Measurements from ENCODE around the gene PTPRH.

The PTPRH gene

DNA sequence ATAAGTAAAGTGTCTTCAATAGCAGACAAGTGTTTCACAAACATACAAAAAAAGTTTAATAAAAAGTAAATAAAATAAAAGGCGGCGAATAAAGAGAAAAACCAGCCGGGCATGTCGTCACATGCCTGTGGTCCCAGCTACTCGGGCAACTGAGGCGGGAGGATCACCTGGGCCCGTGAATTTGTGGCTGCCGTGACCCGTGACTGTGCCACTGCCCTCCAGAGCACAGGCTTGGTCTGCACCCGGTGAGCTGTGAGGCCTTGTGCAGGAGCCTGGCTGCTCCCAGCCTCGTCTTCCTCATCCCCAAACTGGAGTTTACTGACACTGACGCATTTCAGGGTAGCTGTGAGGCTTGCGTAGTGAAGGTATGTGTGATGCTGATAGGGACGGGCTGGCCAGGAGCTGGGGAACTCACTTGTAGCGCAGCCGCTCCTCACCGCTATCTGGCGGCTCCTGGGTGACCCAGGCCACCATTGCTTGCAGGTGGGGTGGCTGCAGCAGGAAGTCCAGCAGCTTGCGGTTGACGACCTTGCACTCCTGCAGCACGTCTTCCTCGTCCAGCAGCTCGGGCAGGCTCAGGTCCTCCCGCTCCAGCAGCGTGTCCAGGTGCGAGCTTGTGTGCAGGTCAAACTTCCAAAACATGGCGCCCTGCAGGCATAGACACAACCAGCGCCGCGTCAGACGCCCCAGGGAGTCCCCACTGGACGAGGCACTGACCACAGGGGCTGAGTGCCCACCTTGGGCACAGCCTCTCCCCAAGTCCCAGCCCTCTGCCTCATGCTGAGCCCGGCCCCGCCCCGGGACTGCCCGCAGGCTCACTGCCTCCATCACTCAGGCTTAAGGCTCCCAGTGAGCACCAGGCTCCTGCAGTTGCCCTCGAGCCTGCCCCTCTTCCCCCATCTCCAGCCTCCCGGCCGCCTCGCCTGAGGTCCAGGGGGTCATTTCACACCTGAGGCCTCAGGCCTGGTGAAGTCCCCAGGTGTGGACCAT is 37.5 kb upstream of the PTPRH start:
- Mint-ChIP-seq H3K4me3 (no peak overlapping the region), H3K4me1 (peaks cover 33% of the 10 kb centered on the region), H3K27ac (no peak overlapping the region), H3K9me3 (no peaks in the 10 kb centered on the region), H3K27me3 (ENCODE audit: low read depth, poor library complexity) (no peaks in the 10 kb centered on the region), H3K36me3 (ENCODE audit: low read depth) (peaks cover 15% of the 10 kb centered on the region)
- TF ChIP-seq, protein P1, sequence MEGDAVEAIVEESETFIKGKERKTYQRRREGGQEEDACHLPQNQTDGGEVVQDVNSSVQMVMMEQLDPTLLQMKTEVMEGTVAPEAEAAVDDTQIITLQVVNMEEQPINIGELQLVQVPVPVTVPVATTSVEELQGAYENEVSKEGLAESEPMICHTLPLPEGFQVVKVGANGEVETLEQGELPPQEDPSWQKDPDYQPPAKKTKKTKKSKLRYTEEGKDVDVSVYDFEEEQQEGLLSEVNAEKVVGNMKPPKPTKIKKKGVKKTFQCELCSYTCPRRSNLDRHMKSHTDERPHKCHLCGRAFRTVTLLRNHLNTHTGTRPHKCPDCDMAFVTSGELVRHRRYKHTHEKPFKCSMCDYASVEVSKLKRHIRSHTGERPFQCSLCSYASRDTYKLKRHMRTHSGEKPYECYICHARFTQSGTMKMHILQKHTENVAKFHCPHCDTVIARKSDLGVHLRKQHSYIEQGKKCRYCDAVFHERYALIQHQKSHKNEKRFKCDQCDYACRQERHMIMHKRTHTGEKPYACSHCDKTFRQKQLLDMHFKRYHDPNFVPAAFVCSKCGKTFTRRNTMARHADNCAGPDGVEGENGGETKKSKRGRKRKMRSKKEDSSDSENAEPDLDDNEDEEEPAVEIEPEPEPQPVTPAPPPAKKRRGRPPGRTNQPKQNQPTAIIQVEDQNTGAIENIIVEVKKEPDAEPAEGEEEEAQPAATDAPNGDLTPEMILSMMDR (IDR thresholded peaks at IDR 0.05): no peak
- DNase-seq: no peak

DNA sequence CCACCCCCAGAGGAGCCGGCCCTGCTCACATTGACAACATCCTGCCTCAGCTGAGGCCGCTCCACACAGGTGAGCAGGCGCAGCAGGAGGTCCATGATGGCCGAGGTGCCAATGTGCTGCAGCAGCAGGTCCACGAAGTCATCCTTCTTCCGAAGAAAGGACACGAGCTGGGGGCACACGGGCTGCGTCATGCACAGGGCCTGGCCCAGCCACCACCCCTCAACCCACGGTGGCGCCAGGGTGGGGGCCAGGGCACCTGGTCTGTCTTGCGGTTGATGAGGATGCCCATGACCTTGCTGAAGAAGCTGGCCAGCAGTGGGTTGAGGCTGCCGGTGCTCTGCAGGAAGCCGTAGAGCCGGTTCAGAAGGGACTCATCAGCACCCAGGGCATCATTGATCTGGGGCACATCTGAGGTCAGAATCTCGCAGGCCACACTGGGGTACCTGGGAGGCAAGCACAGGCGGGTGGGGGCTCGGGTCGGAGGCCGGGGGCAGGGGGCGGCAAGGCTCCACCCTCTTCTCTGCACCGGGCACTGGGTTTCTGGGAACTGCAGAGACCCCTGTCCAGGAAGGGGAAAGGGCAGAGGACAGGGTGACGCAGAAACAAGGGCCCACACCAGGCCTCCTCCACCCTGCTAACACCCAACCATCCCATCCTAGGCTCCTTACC is 36.1 kb upstream of the PTPRH start:
- Mint-ChIP-seq H3K36me3 (ENCODE audit: low read depth) (peaks cover 20% of the 10 kb centered on the region), H3K27ac (no peak overlapping the region), H3K27me3 (ENCODE audit: low read depth, poor library complexity) (no peaks in the 10 kb centered on the region), H3K9me3 (no peaks in the 10 kb centered on the region), H3K4me3 (no peak overlapping the region), H3K4me1 (peaks cover 19% of the 10 kb centered on the region)
- TF ChIP-seq, protein P1 (IDR thresholded peaks at IDR 0.05): no peak
- no peak for DNase-seq

DNA sequence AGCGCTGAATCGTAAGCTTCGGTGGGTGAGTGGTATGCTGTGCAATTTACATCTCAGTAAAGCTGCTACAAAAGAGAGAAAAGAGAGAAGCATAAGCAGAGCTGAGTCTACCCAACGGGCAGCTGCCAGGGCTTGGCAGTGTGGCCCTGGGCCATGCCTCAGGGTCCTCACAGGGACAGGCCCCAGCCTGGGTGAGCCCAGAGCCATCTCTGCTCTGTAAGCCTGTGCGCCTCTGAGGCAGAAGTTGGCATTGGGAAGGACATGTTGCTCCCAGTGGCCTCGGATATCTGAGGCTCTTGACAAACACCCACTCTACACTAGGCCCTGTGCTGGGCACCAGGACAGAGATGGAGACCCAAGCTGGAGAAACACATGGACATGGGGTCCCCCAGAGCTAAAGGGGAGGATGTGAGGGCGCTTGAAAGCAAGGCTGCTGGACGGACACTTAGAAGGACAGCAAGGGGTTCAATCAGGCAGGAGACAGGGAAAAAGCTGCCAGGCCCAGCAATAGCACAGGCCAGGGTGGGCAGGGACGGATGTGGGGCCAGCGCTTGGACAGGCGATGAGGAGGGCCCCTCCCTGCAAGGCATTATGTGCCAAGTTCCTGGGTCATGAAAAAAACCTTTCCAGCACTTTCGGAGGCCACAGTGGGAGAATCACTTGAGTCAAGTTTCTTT is 34.8 kb upstream of the PTPRH start:
- no peaks in the 10 kb centered on the region for H3K9me3 Mint-ChIP-seq
- TF ChIP-seq, protein P1 (IDR thresholded peaks at IDR 0.05): no peak
- no peak overlapping the region for H3K27ac Mint-ChIP-seq
- H3K27me3 Mint-ChIP-seq (ENCODE audit: low read depth, poor library complexity): no peaks in the 10 kb centered on the region
- no peak overlapping the region for H3K4me3 Mint-ChIP-seq
- DNase-seq: no peak
- peaks cover 22% of the 10 kb centered on the region for H3K36me3 Mint-ChIP-seq (ENCODE audit: low read depth)
- H3K4me1 Mint-ChIP-seq: peaks cover 14% of the 10 kb centered on the region

DNA sequence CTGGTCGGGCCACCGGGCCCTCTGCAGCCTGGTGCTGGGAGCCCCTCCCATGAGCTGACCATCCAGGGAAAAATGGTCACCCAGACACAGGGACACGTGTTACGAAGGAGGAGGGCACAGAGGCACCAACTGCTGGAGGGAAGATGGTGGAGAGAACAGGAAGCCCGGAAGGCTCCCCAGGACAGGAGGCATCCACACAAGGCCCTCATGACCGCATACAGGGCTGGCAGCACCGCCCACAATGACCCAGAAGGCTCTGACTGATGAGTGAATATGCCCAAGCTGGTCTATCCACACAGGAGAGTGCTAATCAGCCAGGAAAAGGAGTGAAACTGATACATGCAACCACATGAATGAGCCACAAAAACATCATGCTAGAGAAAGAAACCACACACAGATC is 33.2 kb upstream of the PTPRH start:
- Mint-ChIP-seq H3K4me3 (no peak overlapping the region), H3K27me3 (ENCODE audit: low read depth, poor library complexity) (no peaks in the 10 kb centered on the region), H3K4me1 (no peaks in the 10 kb centered on the region), H3K9me3 (no peaks in the 10 kb centered on the region), H3K36me3 (ENCODE audit: low read depth) (peaks cover 25% of the 10 kb centered on the region), H3K27ac (no peak overlapping the region)
- TF ChIP-seq, protein P1 (IDR thresholded peaks at IDR 0.05): no peak
- DNase-seq: no peak

DNA sequence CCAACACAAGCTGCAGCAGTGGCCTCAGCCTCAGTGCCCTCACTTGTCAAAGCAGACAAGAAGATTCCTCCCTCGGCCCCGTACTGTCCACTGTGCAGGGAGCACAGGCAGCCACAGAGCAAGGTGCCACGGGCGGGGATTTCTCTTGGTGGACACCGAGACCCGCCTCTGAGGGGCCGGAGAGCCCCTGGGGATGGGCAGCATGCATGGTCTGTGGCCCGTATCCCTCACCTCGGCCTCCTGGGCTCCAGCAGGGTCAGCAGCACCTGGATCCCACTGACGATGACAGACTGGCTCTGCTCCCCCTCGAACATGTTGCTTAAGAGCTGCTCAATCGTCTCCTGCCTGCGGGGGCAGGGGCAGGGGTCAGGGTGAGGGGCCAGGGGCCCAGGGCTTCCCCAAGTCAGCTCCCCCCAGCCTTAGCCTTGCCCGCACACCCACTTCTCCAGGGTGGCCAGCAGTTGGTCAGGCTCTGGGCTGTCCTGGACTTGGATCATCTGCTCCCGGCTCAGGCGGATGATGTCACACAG is 32.7 kb upstream of the PTPRH start:
- Mint-ChIP-seq H3K36me3 (ENCODE audit: low read depth) (peaks cover 30% of the 10 kb centered on the region), H3K4me3 (no peak overlapping the region), H3K27ac (no peak overlapping the region), H3K9me3 (no peaks in the 10 kb centered on the region), H3K4me1 (no peaks in the 10 kb centered on the region), H3K27me3 (ENCODE audit: low read depth, poor library complexity) (no peaks in the 10 kb centered on the region)
- no peak for DNase-seq
- TF ChIP-seq, protein P1 (IDR thresholded peaks at IDR 0.05): no peak
